Activated CD4-positive, alpha-beta T cell treated with anti-CD3 and anti-CD28 coated beads, Interleukin-2, amount 50 U/mL, for 16 hours (primary cell): ENCODE results near the gene SOCS6.
"Not testable (repeated sequence)": the region's sequence is repeated elsewhere in the genome, so short reads cannot be mapped to it uniquely, and the experiment has no call there.

Source experiments
- DNase-seq: peaks from one replicate; pipeline ENCODE4 v3.0.0-alpha.2; 2020

The SOCS6 gene

DNA sequence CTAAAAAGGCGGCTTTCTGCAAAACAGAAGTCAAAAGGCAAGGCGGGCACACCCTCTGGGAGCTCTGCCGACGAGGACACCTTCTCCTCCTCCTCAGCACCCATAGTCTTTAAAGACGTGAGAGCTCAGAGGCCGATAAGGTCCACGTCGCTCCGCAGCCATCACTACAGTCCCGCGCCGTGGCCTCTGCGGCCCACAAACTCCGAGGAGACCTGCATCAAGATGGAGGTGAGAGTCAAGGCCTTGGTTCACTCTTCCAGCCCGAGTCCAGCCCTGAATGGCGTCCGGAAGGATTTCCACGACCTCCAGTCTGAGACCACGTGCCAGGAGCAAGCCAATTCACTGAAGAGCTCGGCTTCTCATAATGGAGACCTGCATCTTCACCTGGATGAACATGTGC lies 36.1 kb downstream of the SOCS6 start:
- no peak for DNase-seq

- no peak for DNase-seq
Observed at GRCh38 chr18:70326255-70326654, 37.4 kb downstream of the SOCS6 start.

- DNase-seq = no peak
Observed at GRCh38 chr18:70328169-70328568, 39.3 kb downstream of the SOCS6 start.

DNA sequence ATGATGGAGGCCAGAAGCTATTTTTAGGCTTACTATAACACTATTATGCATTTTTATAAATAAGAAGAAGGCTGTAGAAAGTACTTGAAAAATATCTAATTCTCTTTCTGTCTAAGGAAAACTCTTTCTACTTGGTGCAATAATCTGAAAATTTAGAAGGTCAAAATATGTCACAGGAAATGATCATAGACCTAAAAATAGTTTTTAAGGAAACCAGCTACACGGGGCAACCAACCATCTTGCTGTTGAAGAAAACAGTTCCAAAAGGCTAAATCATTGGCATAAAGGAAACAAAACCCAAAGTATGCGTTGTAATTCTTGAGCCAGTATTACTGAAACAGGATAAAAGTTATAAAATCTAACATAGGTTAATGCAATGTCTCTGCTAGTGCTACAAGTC lies 40.2 kb downstream of the SOCS6 start:
- no peak for DNase-seq

DNA sequence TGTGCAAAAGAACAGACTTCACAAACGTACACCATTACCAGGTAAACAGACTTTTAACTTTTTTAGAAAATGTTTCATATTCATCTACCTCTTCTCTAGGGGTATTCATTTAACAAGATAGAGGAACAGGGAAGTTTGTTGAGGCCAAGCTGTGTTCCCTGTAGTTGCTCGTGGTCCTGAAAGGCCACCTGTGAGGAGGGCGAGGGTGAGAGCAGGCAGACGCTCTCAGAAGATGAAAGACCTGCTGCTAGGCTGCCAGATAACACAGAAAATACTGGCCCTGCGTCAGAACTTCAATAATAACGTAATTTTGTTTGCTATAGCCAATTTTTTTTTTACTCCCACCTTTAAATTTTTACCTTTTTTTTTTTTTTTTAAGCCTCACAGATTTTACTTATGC lies 42.0 kb downstream of the SOCS6 start:
- no peak for DNase-seq

- DNase-seq = no peak
Observed at GRCh38 chr18:70331456-70332097, 42.7 kb downstream of the SOCS6 start.

DNA sequence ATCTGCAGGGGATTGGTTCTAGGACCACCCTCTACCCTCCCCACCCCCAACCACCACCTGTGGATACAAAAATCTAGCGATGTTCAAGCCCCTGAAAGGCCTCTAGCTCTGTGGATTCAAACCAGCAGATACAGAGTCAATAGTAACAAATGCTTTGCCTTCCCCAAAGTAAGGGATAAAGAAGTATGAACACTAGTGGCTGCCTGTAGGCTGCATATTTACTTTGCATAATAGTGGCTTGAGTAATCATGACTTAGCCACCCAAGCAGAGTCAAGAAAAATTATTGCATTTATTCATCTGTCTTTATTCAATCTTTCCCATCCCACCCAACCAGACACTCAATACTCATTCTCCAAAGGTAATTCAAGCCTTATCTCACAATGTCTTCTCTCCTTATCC lies 43.8 kb downstream of the SOCS6 start:
- DNase-seq = no peak

- DNase-seq = no peak
Observed at GRCh38 chr18:70333316-70333715, 44.5 kb downstream of the SOCS6 start.

DNA sequence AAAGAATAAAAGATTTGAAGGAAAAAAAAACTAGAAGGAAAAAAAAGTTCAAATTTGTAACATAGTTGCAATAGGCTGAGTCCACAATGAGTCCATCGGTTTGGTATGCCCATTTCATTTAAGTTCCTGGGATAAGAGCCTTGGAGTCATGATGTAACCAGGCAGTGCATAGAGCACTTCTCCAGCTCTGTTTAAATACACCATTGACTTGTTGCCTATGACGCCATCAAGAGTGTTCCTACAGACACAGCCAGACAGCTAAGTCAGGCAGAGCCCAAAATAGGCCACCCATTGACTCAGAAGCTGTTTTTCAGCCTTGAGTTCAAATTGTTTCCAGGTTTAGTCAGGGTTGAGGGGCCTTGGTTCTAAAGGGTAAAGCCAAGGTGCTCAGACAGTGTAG lies 44.9 kb downstream of the SOCS6 start:
- DNase-seq = no peak

- DNase-seq = no peak
Observed at GRCh38 chr18:70334264-70334663, 45.4 kb downstream of the SOCS6 start.

- no peak for DNase-seq
Observed at GRCh38 chr18:70334728-70335329, 46.0 kb downstream of the SOCS6 start.

GRCh38 chr18:70335892-70336726 lies 47.3 kb downstream of the SOCS6 start:
- DNase-seq = no peak

- DNase-seq = peak; percentile 8
Observed at GRCh38 chr18:70337139-70337972, 48.5 kb downstream of the SOCS6 start.

DNA sequence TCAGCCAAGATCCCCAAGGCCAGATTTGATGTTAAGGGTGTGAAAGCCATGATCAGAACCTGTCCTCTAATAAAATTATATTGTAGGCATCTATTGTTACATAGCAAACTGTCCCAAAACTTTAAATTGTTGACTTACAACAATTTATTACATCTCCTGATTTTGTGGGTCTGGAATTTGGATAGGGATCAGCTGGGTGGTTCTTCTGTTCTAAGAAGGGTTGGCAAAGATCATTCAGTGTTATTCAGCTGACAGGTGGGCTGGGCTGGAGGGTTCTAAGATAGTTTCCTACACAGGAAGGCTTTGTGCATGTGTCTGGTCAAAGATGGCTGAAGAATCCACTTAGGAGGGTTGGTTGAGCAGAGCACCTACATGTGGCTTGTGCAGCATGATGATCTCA lies 50.0 kb downstream of the SOCS6 start:
- no peak for DNase-seq

- no peak for DNase-seq
Observed at GRCh38 chr18:70339915-70340314, 51.1 kb downstream of the SOCS6 start.

DNA sequence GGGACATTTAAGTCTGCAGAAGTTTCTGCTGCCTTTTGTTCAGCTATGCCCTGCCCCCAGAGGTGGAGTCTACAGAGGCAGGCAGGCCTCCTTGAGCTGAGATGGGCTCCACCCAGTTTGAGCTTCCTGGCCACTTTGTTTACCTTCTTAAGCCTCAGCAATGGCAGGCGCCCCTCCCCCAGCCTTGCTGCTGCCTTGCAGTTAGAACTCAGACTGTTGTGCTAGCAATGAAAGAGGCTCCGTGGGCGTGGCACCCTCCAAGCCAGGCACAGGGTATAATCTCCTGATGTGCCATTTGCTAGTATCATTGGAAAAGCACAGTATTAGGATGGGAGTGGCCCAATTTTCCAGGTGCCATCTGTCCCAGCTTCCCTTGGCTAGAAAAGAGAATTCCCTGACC lies 59.6 kb downstream of the SOCS6 start:
- not testable (repeated sequence) for DNase-seq

- no peak for DNase-seq
Observed at GRCh38 chr18:70349316-70349715, 60.5 kb downstream of the SOCS6 start.

GRCh38 chr18:70354080-70354479 lies 65.2 kb downstream of the SOCS6 start:
- DNase-seq = no peak

DNA sequence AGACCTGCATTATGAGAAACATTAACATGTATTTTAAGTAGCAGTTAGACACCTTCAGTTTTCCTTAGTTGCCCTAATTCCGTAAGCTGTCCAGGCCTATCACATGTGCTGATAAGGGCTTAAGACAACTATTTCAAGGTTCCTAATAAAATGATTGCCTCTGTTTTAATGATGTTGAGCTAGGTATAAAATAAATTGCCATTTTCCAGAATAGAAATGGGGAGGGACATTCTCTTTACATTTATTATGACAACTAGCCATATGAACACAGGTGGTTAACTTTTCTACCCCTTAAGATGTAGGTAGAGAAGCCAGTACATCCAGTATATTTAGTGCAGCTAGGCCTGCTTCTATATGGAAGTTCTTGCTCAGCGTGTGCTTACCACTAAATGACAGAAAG lies 65.9 kb downstream of the SOCS6 start:
- no peak for DNase-seq

DNA sequence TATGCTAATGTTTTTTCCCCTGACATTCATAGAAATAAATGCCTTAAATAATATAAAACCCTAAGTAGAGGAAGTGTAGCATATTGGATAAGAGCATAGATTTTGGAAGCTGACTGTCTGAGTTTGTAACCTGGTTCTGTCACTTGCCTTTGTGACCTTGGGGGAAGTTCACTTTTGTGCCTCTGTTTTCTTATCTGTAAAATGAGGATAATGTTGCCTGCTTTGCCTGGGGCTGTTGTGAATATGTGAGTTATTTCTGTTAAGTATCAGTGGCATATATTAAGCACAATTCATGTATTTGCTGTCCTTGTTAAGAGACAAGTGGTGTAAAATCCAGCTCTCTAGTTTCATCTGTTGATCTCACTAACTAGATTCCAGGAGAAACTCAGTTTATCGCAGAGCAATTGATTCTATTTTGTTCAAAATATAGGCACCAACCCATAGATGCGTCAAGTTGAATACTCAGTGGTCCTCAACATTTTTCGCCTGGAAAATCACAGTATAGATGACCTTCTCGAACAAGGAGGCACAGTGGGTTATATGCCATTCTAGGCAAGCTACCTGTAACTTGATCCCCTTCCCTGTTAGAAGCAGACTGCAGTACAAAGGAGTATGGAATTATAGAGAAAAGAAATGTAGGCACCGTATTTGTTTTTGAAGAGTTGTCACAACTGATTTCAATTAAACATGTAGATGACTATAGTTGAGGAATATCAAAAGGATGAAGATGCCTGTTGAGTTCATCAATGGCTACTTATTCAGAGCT lies 67.0 kb downstream of the SOCS6 start:
- no peak for DNase-seq

DNA sequence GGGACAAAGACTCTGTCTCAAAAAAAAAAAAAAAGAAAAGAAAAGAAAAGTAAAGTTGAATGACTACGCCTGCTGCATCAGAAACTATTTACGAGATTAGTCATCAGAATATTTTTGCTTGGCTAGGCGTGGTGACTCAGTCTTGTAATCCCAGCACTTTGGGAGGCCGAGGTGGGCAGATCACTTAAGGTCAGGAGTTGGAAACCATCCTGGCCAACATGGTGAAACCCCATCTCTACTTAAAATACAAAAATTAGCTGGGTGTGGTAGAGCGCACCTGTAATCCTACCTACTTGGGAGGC lies 69.2 kb downstream of the SOCS6 start:
- peak; percentile 33 for DNase-seq

DNA sequence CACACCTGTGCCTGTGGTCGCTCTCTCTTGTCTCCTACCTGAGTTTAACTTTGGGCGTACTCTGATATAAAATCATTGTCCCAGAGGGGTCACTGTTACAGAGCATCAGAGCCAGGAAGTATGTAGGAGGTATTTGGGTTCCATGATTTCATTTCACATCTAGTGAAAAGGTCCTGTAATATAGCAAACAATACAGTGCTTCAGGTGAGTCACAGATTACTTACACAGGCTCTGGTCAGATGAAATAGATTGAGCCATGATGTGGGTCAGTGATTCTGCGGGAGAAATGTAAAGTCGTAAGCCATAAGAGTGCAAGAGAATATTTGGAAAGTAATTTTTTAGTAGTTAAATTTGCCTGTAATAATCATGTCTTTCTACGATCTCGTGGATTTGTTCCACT lies 70.2 kb downstream of the SOCS6 start:
- DNase-seq = no peak

DNA sequence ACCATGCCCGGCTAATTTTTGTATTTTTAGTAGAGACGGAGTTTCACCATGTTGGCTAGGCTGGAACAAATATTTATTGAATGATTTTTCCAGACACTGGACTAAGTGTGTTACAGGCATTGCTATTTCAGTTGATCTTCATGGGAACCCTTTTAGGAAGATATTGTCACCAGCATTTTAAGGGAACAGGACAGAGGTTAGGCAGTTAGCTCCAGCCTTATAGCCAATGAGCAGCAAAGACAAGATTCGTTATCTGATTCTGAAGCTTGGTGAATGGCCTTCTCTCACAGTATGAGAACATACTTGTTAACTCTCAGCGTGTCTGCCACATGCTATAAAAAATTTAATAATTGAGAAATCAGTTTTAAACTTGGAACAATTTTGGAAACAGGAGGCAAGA lies 73.4 kb downstream of the SOCS6 start:
- no peak for DNase-seq
